DMS53 treated with DMSO at 0.1 percent for 48 hours (cell line): ENCODE measurements around the gene KRT26.
"Not testable (repeated sequence)": the region's sequence is repeated elsewhere in the genome, so short reads cannot be mapped to it uniquely, and the experiment has no call there.

Source experiments
- DNase-seq: peaks from one replicate; lab custom pipeline; 2025; ENCODE audit not compliant: unreplicated experiment; lab: John Stamatoyannopoulos, UW

KRT26 gene

DNA sequence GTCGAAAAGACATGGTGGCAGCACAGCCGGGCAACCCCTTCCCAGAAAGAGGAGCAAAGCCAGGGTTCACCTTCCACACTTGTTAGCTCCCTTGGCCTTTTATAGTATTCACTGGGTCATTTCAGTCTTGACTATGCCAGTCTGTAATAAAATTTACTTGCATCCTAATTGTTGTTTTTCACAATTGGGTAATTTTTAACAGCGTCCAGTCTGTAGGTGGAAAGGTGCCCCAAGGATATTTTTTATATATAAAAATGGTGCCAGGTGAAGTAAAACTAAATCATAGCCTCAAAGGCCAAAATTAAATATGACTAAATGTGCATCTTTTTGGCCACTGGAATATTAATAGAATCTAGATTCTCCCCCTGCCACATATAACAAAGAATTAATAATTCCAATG lies at the start of gene KRT26:
TSS of gene KRT26 (minus strand) at position 101 of the 400 bp plus-strand sequence. CDS start at position 13, 88 bp downstream.
- DNase-seq = no peak

- no peak for DNase-seq
Observed at GRCh38 chr17:40821536-40821935, 49.5 kb upstream of the KRT26 start.

DNA sequence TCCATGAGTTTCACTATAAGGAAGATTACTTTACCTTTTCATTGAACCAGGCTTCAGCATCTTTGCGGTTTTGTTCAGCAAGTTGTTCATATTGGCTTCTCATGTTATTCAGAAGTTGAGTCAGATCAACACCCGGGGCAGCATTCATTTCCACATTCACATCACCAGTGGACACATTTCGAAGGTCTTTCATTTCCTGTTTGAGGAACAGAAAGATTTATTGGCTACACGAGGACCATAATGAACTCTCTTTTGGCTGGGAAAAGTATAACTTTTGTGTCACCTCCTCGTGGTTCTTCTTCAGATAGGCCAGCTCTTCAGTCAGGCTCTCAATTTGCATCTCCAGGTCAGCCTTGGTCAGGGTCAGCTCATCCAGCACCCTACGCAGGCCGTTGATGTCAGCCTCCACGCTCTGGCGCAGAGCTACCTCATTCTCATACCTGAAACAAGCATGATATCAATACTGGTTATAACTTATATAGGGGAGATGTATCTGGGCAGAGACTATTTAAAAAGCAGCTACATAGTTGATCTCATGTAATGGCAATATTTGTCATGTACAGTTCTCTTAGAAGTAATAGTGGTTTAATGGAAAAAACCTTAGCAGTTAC lies 48.3 kb upstream of the KRT26 start:
- no peak for DNase-seq

- DNase-seq = no peak
Observed at GRCh38 chr17:40819528-40820125, 47.6 kb upstream of the KRT26 start.

GRCh38 chr17:40818733-40819527 lies 46.9 kb upstream of the KRT26 start:
- peak; percentile 54 for DNase-seq

- peak; percentile 29 for DNase-seq
Observed at GRCh38 chr17:40818343-40818732, 46.3 kb upstream of the KRT26 start.

- no peak for DNase-seq
Observed at GRCh38 chr17:40817103-40817682, 45.2 kb upstream of the KRT26 start.

- no peak for DNase-seq
Observed at GRCh38 chr17:40816569-40816968, 44.6 kb upstream of the KRT26 start.

DNA sequence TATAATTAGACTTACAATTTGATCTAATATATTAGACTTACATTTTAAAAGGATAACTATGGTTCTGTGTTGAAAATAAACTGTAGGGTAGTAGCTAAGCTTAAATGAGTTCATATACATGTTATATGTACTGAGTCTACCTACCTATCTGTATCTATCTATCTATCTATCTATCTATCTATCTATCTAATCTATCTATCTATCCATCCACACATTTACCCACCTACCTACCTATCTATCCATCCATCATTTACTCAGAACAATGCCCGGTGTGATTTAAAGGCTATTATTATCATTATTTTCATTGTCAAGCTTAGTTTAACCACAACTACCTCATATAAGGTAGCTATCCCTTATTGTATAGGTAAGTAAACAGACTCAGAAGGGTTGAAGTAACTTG lies 43.4 kb upstream of the KRT26 start:
- DNase-seq = no peak

DNA sequence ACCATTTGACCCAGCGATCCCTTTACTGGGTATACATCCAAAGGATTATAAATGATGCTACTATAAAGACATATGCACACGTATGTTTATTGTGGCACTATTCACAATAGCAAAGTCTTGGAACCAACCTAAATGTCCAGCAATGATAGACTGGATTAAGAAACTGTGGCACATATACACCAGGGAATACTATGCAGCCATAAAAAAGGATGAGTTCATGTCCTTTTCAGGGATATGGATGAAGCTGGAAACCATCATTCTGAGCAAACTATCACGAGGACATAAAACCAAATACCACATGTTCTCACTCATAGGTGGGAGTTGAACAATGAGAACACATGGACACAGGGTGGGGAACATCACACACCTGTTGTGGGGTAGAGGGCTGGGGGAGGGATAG lies 42.7 kb upstream of the KRT26 start:
- DNase-seq = not testable (repeated sequence)

- no peak for DNase-seq
Observed at GRCh38 chr17:40813804-40814203, 41.8 kb upstream of the KRT26 start.

DNA sequence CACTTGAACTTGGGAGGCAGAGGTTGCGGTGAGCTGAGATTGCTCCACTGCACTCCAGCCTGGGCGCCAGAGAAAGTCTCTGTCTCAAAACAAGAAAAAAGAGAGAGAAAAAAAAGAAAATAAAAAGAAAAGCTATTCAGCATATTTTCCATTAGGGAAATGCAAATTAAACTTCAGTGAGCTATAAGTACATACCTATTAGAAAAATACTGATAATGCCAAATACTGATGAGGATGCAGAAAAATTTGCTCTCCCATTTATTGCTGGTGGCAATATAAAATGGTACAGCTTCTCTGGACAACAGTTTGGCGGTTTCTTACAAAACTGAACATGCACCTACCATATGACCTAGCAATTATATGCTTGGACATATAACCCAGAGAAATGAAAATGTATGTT lies 40.6 kb upstream of the KRT26 start:
- DNase-seq = no peak

GRCh38 chr17:40810494-40810893 lies 38.5 kb upstream of the KRT26 start:
- DNase-seq = no peak

GRCh38 chr17:40809721-40810421 lies 37.9 kb upstream of the KRT26 start:
- DNase-seq = no peak

DNA sequence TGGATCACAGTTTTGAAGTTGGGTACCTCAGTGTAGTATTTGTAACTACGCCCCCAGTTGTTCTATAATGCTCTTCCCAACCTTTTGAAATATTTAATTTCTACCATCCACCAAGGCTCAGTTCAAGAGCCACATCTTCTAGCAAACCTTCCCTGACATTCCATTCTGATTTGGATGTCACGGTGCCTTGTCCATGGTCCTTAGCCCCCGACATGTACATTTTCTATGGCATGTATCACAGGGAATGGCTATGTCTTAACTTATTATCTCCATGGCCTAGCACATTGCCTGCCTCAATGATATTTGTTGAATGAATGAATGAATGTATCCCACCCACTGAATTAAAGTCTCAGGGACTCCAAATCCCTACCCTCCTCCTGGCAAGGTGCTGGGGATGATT lies 34.1 kb upstream of the KRT26 start:
- DNase-seq = no peak

- DNase-seq = peak; percentile 78
Observed at GRCh38 chr17:40803617-40804082, 31.6 kb upstream of the KRT26 start.

DNA sequence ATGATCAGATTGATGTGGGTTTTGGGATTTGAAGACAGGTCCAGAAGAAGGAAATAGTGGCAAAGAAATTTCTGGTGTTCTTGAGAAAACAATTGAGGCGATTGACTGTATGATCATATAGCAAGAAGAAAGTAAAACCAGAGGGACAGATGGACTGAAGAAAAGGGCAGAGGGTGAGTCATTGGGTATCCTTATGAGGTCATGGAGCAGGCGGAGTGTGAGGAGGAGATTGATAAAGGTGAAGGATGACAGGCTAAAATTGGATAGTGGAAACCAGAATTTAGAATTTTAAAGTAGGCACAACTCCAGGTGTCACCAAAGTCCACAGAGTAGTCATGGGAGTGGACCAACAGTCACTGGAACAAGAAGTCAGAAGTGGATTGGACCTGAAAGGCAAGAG lies 29.2 kb upstream of the KRT26 start:
- DNase-seq = no peak

DNA sequence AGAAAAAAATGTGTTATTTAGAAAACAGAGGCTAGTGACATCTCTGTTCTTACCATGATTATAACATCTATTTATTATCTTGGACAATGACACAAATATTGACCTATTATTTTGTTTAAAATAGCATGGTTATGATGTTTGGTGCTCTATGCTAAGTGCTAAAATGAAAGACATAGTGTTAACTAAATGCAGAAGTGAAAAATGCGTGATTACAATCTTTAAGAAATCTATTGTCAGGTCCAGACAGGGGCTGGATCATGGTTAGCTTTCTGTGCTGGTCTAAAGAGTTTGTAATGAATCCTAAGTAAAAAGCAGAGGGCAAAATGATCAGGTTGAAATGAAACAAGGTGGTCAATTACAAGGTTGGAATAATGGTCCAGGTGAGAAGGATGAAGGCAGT lies 28.4 kb upstream of the KRT26 start:
- DNase-seq = no peak

DNA sequence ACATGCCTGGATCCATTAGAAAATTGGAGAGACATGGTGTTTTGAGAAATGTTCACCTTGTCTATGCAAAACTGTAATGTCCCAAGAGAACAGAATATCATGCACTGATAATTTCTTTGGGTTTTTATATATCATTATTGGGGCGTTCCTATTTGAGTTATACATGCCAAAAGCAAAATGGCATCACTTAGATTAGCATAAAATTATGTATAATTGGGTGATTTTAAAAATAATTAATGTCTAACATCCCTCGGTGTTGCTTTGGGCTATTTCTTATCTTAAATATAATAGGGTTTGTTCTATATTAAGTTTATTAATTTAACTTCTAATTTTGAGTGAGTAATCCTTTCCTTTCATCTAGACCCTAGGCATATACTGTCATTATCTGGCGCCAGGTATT lies 27.9 kb upstream of the KRT26 start, which contains the start of gene KRT28:
TSS of gene KRT28 (minus strand) at position 101 of the 400 bp plus-strand sequence. CDS start at position 35, 66 bp downstream.
- no peak for DNase-seq

- DNase-seq = no peak
Observed at GRCh38 chr17:40796846-40797245, 24.8 kb upstream of the KRT26 start.
